Vagina (tissue), 2 donors: Measurements from ENCODE around the gene FLRT2. TPM values are rescaled to one million over a fixed set of nuclear protein-coding genes. Genes with fewer than 3 reads are reported as not detected.
A peak's percentile ranks its signal among the peaks of the same experiment; 100 is the strongest.

Experiments
- DNase-seq, 2 donors: peaks; one replicate each; pipeline ENCODE4 v3.0.0-alpha.2; 2017; ENCODE audit errors: extremely low spot score in 2 of 2
- H3K27ac ChIP-seq: fragments of 200-600 bp; sonication (generic); one replicate; pipeline ENCODE4 v1.5.1; 2019
- H3K27me3 ChIP-seq: fragments of 200-600 bp; sonication (generic); one replicate; pipeline ENCODE4 v1.5.1; 2019
- H3K36me3 ChIP-seq, 2 donors: fragments of 200-600 bp; sonication (generic); one replicate each; pipeline ENCODE4 v1.5.1; 2017 to 2019
- H3K4me1 ChIP-seq: fragments of 200-600 bp; sonication (generic); one replicate; pipeline ENCODE4 v1.5.1; 2019
- H3K4me3 ChIP-seq, 2 donors: fragments of 200-600 bp; sonication (generic); 1 replicate in 1 of 2; 2 replicates in 1 of 2; pipeline ENCODE4 v1.5.1; 2016 to 2019
- H3K9me3 ChIP-seq: fragments of 200-600 bp; sonication (generic); one replicate; pipeline ENCODE4 v1.5.1; 2019
- CTCF ChIP-seq, 3 experiments: fragments of 450-650 bp in 2 of 3; fragments of 200-600 bp in 1 of 3; sonication (generic) in 1 of 3; IDR thresholded peaks; one replicate each; pipeline ENCODE4 v1.5.1; 2017 to 2019; ENCODE audit warnings: antibody characterized with exemption in 3 of 3, mild to moderate bottlenecking in 2 of 3, moderate library complexity in 2 of 3
- POLR2A ChIP-seq, 2 donors: fragments of 450-650 bp; IDR thresholded peaks; one replicate each; pipeline ENCODE4 v1.6.1; 2017; ENCODE audit warnings: antibody characterized with exemption in 2 of 2, mild to moderate bottlenecking in 2 of 2, moderate library complexity in 2 of 2
- POLR2AphosphoS5 ChIP-seq, 2 donors: sonication (generic); formaldehyde crosslinking; IDR thresholded peaks; one replicate each; pipeline ENCODE4 v1.9.0; 2017; ENCODE audit warnings: antibody characterized with exemption in 2 of 2, mild to moderate bottlenecking in 2 of 2, low read depth in 1 of 2; ENCODE audit not compliant: insufficient read depth in 1 of 2
- intact Hi-C: fragments of 100-400 bp; cut with DNase I; formaldehyde crosslinking; loops from one replicate; pipeline ENCODE4 v1.15.1; 2023
- total RNA-seq: library from RNA; depleted of rRNA; stranded (reverse); fragments of >200 nt; gene quantifications from one replicate; pipeline ENCODE4 v1.2.3, GENCODE V29; 2016

FLRT2 gene
- total RNA-seq, 1 donor from 2014 or later: 22.8 TPM

- TF ChIP-seq POLR2AphosphoS5 (IDR thresholded peaks at IDR 0.05; ENCODE audit: insufficient read depth in 1 of 2, low read depth in 1 of 2) (peak in 1 of 2 donors; percentile 70), CTCF (IDR thresholded peaks at IDR 0.05) (no peak), POLR2A (IDR thresholded peaks at IDR 0.05) (peak in 1 of 2 donors; percentile 42)
- Histone ChIP-seq H3K4me1 (peaks cover 36% of the 10 kb centered on the region), H3K4me3 (peak overlapping the region; percentile 68 to 76), H3K9me3 (no peaks in the 10 kb centered on the region), H3K27ac (peak overlapping the region; percentile 81), H3K36me3 (no peaks in the 10 kb centered on the region), H3K27me3 (no peaks in the 10 kb centered on the region)
- intact Hi-C loops: no loop called here
- peak in 1 of 2 donors; percentile 92 for DNase-seq
Measured at GRCh38 chr14:85533023-85533860, 3.3 kb downstream of the FLRT2 start.

GRCh38 chr14:85533861-85534291, 3.9 kb downstream of the FLRT2 start:
- no peaks in the 10 kb centered on the region for H3K27me3 ChIP-seq
- intact Hi-C loops: no loop called here
- H3K27ac ChIP-seq: peak overlapping the region; percentile 81
- TF ChIP-seq CTCF (IDR thresholded peaks at IDR 0.05): no peak
- no peak for TF ChIP-seq POLR2AphosphoS5 (IDR thresholded peaks at IDR 0.05; ENCODE audit: insufficient read depth in 1 of 2, low read depth in 1 of 2)
- TF ChIP-seq POLR2A (IDR thresholded peaks at IDR 0.05): no peak
- no peaks in the 10 kb centered on the region for H3K9me3 ChIP-seq
- H3K36me3 ChIP-seq: no peaks in the 10 kb centered on the region
- DNase-seq: no peak
- peaks cover 36% of the 10 kb centered on the region for H3K4me1 ChIP-seq
- H3K4me3 ChIP-seq: peak overlapping the region; percentile 68 to 76

GRCh38 chr14:85534458-85535293, 4.7 kb downstream of the FLRT2 start:
- no peaks in the 10 kb centered on the region for H3K27me3 ChIP-seq
- TF ChIP-seq POLR2AphosphoS5 (IDR thresholded peaks at IDR 0.05; ENCODE audit: insufficient read depth in 1 of 2, low read depth in 1 of 2) (no peak), POLR2A (IDR thresholded peaks at IDR 0.05) (no peak), CTCF (IDR thresholded peaks at IDR 0.05) (no peak)
- peaks cover 36% of the 10 kb centered on the region for H3K4me1 ChIP-seq
- no peaks in the 10 kb centered on the region for H3K9me3 ChIP-seq
- peak overlapping the region; percentile 68 to 76 for H3K4me3 ChIP-seq
- DNase-seq: no peak
- intact Hi-C loops: no loop called here
- no peaks in the 10 kb centered on the region for H3K36me3 ChIP-seq
- peak overlapping the region; percentile 81 for H3K27ac ChIP-seq

GRCh38 chr14:85535321-85535720, 5.4 kb downstream of the FLRT2 start:
- TF ChIP-seq POLR2AphosphoS5 (IDR thresholded peaks at IDR 0.05; ENCODE audit: insufficient read depth in 1 of 2, low read depth in 1 of 2): no peak
- intact Hi-C loops: no loop called here

GRCh38 chr14:85535991-85536832, 6.3 kb downstream of the FLRT2 start:
- intact Hi-C loops: no loop called here
- DNase-seq: no peak
- Histone ChIP-seq H3K27me3 (no peaks in the 10 kb centered on the region), H3K36me3 (no peaks in the 10 kb centered on the region), H3K27ac (peak overlapping the region; percentile 81), H3K4me3 (peak overlapping the region; percentile 10 to 68), H3K9me3 (no peaks in the 10 kb centered on the region), H3K4me1 (peaks cover 25% of the 10 kb centered on the region)
- peak in 1 of 2 donors; percentile 20 for TF ChIP-seq POLR2AphosphoS5 (IDR thresholded peaks at IDR 0.05; ENCODE audit: insufficient read depth in 1 of 2, low read depth in 1 of 2)
- no peak for TF ChIP-seq POLR2A (IDR thresholded peaks at IDR 0.05)
- peak in 1 of 3 experiments; percentile 28 for TF ChIP-seq CTCF (IDR thresholded peaks at IDR 0.05)

More at GRCh38 chr14:85535321-85535720, 5.4 kb downstream of the FLRT2 start:
- DNase-seq: no peak
- Histone ChIP-seq H3K27me3 (no peaks in the 10 kb centered on the region), H3K4me3 (peak overlapping the region; percentile 68 to 76), H3K4me1 (peaks cover 34% of the 10 kb centered on the region), H3K27ac (peak overlapping the region; percentile 81), H3K9me3 (no peaks in the 10 kb centered on the region), H3K36me3 (no peaks in the 10 kb centered on the region)
